C4-2B (cell line): ENCODE data around the gene ABHD12B.

Experiments
- ZFX ChIP-seq: fragments of 450-650 bp; IDR thresholded peaks from 2 replicates; pipeline ENCODE4 v1.6.1; 2017
- TF ChIP-seq, protein P1 (sequence below): fragments of 450-650 bp; conservative IDR thresholded peaks from 2 replicates; pipeline ENCODE4 v1.5.1; 2017; ENCODE audit warnings: mild to moderate bottlenecking

DNA sequence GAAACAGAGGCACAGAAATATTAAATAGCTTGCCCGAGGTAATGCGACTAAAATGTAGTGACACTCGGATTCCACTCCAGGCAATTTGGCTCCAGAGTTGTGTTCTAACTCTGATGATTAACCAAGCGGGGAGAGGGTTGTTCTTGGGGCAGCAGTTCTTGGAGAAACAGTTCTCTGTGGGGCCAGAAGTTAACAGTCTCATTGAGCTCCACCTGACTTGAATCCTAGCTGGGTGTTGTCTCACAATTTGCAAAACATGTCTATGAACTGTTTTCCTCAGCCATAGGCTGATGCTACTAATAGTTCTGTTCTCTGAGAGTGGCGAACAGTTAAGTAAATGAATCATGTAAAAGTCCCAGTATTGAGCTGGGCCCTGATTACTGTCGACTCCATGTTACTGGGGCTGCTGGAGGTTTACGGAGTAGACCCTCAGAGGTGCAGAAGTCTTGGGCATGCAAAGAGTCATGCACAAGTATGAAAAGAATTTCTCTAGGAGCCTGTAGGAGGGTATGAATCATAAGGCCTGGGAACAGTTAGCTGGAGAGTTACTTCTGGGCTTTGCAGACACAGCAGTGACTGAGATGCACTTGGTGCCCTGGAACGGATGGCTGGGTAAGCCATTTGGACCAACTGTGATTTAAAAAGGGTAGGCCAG, 25.5 kb upstream of the ABHD12B start:
- TF ChIP-seq, protein P1, sequence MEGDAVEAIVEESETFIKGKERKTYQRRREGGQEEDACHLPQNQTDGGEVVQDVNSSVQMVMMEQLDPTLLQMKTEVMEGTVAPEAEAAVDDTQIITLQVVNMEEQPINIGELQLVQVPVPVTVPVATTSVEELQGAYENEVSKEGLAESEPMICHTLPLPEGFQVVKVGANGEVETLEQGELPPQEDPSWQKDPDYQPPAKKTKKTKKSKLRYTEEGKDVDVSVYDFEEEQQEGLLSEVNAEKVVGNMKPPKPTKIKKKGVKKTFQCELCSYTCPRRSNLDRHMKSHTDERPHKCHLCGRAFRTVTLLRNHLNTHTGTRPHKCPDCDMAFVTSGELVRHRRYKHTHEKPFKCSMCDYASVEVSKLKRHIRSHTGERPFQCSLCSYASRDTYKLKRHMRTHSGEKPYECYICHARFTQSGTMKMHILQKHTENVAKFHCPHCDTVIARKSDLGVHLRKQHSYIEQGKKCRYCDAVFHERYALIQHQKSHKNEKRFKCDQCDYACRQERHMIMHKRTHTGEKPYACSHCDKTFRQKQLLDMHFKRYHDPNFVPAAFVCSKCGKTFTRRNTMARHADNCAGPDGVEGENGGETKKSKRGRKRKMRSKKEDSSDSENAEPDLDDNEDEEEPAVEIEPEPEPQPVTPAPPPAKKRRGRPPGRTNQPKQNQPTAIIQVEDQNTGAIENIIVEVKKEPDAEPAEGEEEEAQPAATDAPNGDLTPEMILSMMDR = no peak
- no peak for TF ChIP-seq ZFX
